HCT116 (cell line): Measurements from ENCODE around the gene RALGPS1. TPM values are rescaled to one million over a fixed set of nuclear protein-coding genes. Genes with fewer than 3 reads are reported as not detected.

Experiments used
- ATAC-seq: fragments of 200-7000 bp; cut with Tn5 transposase; 2 replicates; pipeline ENCODE4 v1.9.1; 2020; ENCODE audit warnings: mild to moderate bottlenecking, moderate library complexity
- BruUV-seq: library from RNA; stranded (reverse); fragments of 400-500 nt; replicated peaks from 2 replicates; lab custom pipeline; 2021; lab: Mats Ljungman, UMichigan
- CTCF ChIA-PET: fragments of 300-600 bp; sonication (Branson Sonifier 250); formaldehyde crosslinking; loops from one replicate; lab custom pipeline; 2021; ENCODE audit warnings: antibody characterized with exemption; lab: Charles Lee
- POLR2A ChIA-PET: fragments of 300-600, 350-600 bp; sonication (Branson Sonifier 250); formaldehyde crosslinking; loops from one replicate; lab custom pipeline; 2021; ENCODE audit warnings: antibody characterized with exemption; lab: Charles Lee
- RAD21 ChIA-PET, 2 experiments: fragments of 300-600 bp; sonication (Branson Sonifier 250); formaldehyde crosslinking; loops; one replicate each; lab custom pipeline; 2023; ENCODE audit warnings: low total read pairs in 2 of 2; ENCODE audit not compliant: uncharacterized antibody in 2 of 2, unreplicated experiment in 2 of 2, low non-redundant PET in 1 of 2; lab: Charles Lee
- DNase-seq: peaks from one replicate; pipeline ENCODE4 v3.0.0-alpha.2; 2010; ENCODE audit warnings: low read depth, low spot score
- H2AFZ ChIP-seq: fragments of 200-600 bp; shearing (Covaris generic), sonication (generic); 2 replicates; pipeline ENCODE4 v1.6.1; 2017; ENCODE audit warnings: low read depth, mixed run types, mixed read lengths, antibody characterized with exemption, low read length; ENCODE audit not compliant: poor library complexity, severe bottlenecking
- H3K27ac ChIP-seq: 2 replicates; pipeline ENCODE4 v1.5.1; 2012; ENCODE audit warnings: low read depth, low read length
- H3K27me3 ChIP-seq: fragments of 200-600 bp; sonication (generic); 2 replicates; pipeline ENCODE4 v1.6.1; 2016; ENCODE audit warnings: mixed run types, low read length, mixed read lengths; ENCODE audit not compliant: insufficient read depth
- H3K36me3 ChIP-seq, 2 experiments: fragments of 200-500 bp in 1 of 2; fragments of 200-600 bp in 1 of 2; sonication (Bioruptor generic) in 1 of 2; sonication (generic) in 1 of 2; 2 replicates each; pipeline versions ENCODE4 v1.5.1 to v1.6.1; 2014 to 2016; ENCODE audit warnings: low read length in 2 of 2, inconsistent platforms in 1 of 2, mixed read lengths in 1 of 2, mixed run types in 1 of 2; ENCODE audit not compliant: insufficient read depth in 2 of 2, control insufficient read depth in 1 of 2
- H3K4me1 ChIP-seq, 2 experiments: fragments of 200-600 bp in 1 of 2; sonication (generic) in 1 of 2; 2 replicates each; pipeline versions ENCODE4 v1.5.1 to v1.6.1; 2012 to 2017; ENCODE audit warnings: low read length in 2 of 2, inconsistent platforms in 1 of 2, mild to moderate bottlenecking in 1 of 2, mixed read lengths in 1 of 2, mixed run types in 1 of 2, moderate library complexity in 1 of 2; ENCODE audit not compliant: insufficient read depth in 2 of 2, control insufficient read depth in 1 of 2
- H3K4me2 ChIP-seq: fragments of 200-600 bp; sonication (generic); 2 replicates; pipeline ENCODE4 v1.6.1; 2017; ENCODE audit warnings: mixed run types, low read length, mixed read lengths
- H3K4me3 ChIP-seq, 2 experiments: fragments of 200-600 bp in 1 of 2; sonication (generic) in 1 of 2; replicated peaks in 1 of 2; 2 replicates each; pipeline ENCODE4 v1.5.1; 2011 to 2016; ENCODE audit warnings: low read length in 2 of 2, control low read depth in 1 of 2, low read depth in 1 of 2, mild to moderate bottlenecking in 1 of 2, mixed read lengths in 1 of 2, mixed run types in 1 of 2
- H3K79me2 ChIP-seq: fragments of 200-600 bp; sonication (generic); 2 replicates; pipeline ENCODE4 v1.6.1; 2017; ENCODE audit warnings: mild to moderate bottlenecking, mixed run types, low read length, moderate library complexity, mixed read lengths; ENCODE audit not compliant: insufficient read depth
- H3K9ac ChIP-seq: fragments of 200-600 bp; sonication (generic); 2 replicates; pipeline ENCODE4 v1.6.1; 2016; ENCODE audit warnings: low read length, mixed read lengths
- H3K9me2 ChIP-seq: fragments of 200-600 bp; sonication (generic), shearing (Covaris generic); 2 replicates; pipeline ENCODE4 v1.6.1; 2017; ENCODE audit warnings: mixed run types, mild to moderate bottlenecking, moderate library complexity; ENCODE audit not compliant: insufficient read depth
- H3K9me3 ChIP-seq, 2 experiments: fragments of 200-500 bp in 1 of 2; fragments of 200-600 bp in 1 of 2; sonication (Bioruptor generic) in 1 of 2; sonication (generic) in 1 of 2; 2 replicates each; pipeline ENCODE4 v1.6.1; 2014 to 2017; ENCODE audit warnings: low read length in 2 of 2, mixed read lengths in 2 of 2, inconsistent platforms in 1 of 2, low read depth in 1 of 2, mild to moderate bottlenecking in 1 of 2, mixed run types in 1 of 2, moderate library complexity in 1 of 2; ENCODE audit not compliant: control insufficient read depth in 1 of 2, insufficient read depth in 1 of 2
- H4K20me1 ChIP-seq: fragments of 200-600 bp; sonication (generic), shearing (Covaris generic); 2 replicates; pipeline ENCODE4 v1.6.1; 2017; ENCODE audit warnings: mixed run types, mild to moderate bottlenecking, moderate library complexity; ENCODE audit not compliant: insufficient read depth
- ATF3 ChIP-seq: IDR thresholded peaks from 2 replicates; pipeline ENCODE4 v1.6.1; 2012
- CBX3 ChIP-seq: IDR thresholded peaks from 2 replicates; pipeline ENCODE4 v1.6.1; 2012; ENCODE audit warnings: low read depth
- CEBPB ChIP-seq: IDR thresholded peaks from 2 replicates; pipeline ENCODE4 v1.6.1; 2012; ENCODE audit warnings: low read depth
- CTCF ChIP-seq, 3 experiments: fragments of 200-600 bp in 1 of 3; sonication (generic) in 1 of 3; IDR thresholded peaks in 2 of 3; conservative IDR thresholded peaks in 1 of 3; 2 replicates each; pipeline ENCODE4 v1.5.1; 2012 to 2017; ENCODE audit warnings: low read depth in 2 of 3, low read length in 2 of 3, antibody characterized with exemption in 1 of 3, borderline replicate concordance in 1 of 3, control low read depth in 1 of 3, mild to moderate bottlenecking in 1 of 3, mixed read lengths in 1 of 3, mixed run types in 1 of 3, moderate library complexity in 1 of 3; ENCODE audit not compliant: insufficient read depth in 1 of 3
- EZH2 ChIP-seq: fragments of 200-600 bp; sonication (generic); IDR thresholded peaks from 2 replicates; pipeline ENCODE4 v1.6.1; 2017; ENCODE audit warnings: antibody characterized with exemption, mixed run types
- FOSL1 ChIP-seq: IDR thresholded peaks from 2 replicates; pipeline ENCODE4 v1.6.1; 2012; ENCODE audit warnings: low read depth
- JUND ChIP-seq: IDR thresholded peaks from 2 replicates; pipeline ENCODE4 v1.6.1; 2012
- POLR2A ChIP-seq: IDR thresholded peaks from 2 replicates; pipeline ENCODE4 v1.7.0; 2011; ENCODE audit warnings: borderline replicate concordance; ENCODE audit not compliant: insufficient read depth, insufficient read length; ENCODE audit errors: extremely low read depth
- POLR2AphosphoS5 ChIP-seq: IDR thresholded peaks from 2 replicates; pipeline ENCODE4 v1.6.1; 2011; ENCODE audit warnings: mild to moderate bottlenecking, low read depth, low read length, moderate library complexity
- RAD21 ChIP-seq: IDR thresholded peaks from 2 replicates; pipeline ENCODE4 v1.6.1; 2012; ENCODE audit warnings: low read depth, mild to moderate bottlenecking
- REST ChIP-seq: IDR thresholded peaks from 2 replicates; pipeline ENCODE4 v1.6.1; 2012; ENCODE audit warnings: low read depth
- SIN3A ChIP-seq: IDR thresholded peaks from 2 replicates; pipeline ENCODE4 v1.6.1; 2012; ENCODE audit warnings: low read depth
- SP1 ChIP-seq: IDR thresholded peaks from 2 replicates; pipeline ENCODE4 v1.6.1; 2012; ENCODE audit warnings: low read depth
- TCF7L2 ChIP-seq: IDR thresholded peaks from 2 replicates; pipeline ENCODE4 v1.7.0; 2011; ENCODE audit warnings: borderline replicate concordance, inconsistent platforms; ENCODE audit not compliant: insufficient read depth, insufficient read length; ENCODE audit errors: extremely low read depth
- YY1 ChIP-seq: IDR thresholded peaks from 2 replicates; pipeline ENCODE4 v1.6.1; 2011; ENCODE audit warnings: low read length, low read depth, moderate library complexity, mild to moderate bottlenecking; ENCODE audit not compliant: insufficient replicate concordance; ENCODE audit errors: extremely low read depth
- ZBTB33 ChIP-seq: IDR thresholded peaks from 2 replicates; pipeline ENCODE4 v1.6.1; 2011; ENCODE audit warnings: mild to moderate bottlenecking, low read length, moderate library complexity; ENCODE audit not compliant: insufficient replicate concordance; ENCODE audit errors: extremely low read depth
- ZFX ChIP-seq: fragments of 450-650 bp; IDR thresholded peaks from 2 replicates; pipeline ENCODE4 v1.6.1; 2017
- ZNF274 ChIP-seq: fragments of 200-500 bp; sonication (Bioruptor generic); IDR thresholded peaks from 2 replicates; pipeline ENCODE4 v1.6.1; 2014; ENCODE audit warnings: mild to moderate bottlenecking, low read depth, low read length, inconsistent platforms
- intact Hi-C: fragments of 100-400 bp; cut with micrococcal nuclease; formaldehyde crosslinking; loops from 2 replicates; pipeline ENCODE4 v1.10.0; 2022
- total RNA-seq: library from RNA; stranded (reverse); gene quantifications from one replicate; pipeline ENCODE4 v1.2.1, GENCODE V29; 2021; ENCODE audit not compliant: unreplicated experiment

Gene RALGPS1
- total RNA-seq, 1 experiment from 2014 or later = 7.6 TPM

GRCh38 chr9:127172066-127172707, 257.6 kb downstream of the RALGPS1 start:
- Histone ChIP-seq H3K9me3 (no peaks in the 10 kb centered on the region), H2AFZ (no peak overlapping the region), H3K27me3 (no peaks in the 10 kb centered on the region), H3K27ac (no peak overlapping the region), H3K4me2 (no peak overlapping the region), H3K9me2 (no peaks in the 10 kb centered on the region), H3K9ac (no peak overlapping the region), H3K4me1 (peaks cover under 1 to 15% of the 10 kb centered on the region in 2 experiments), H3K4me3 (no peak overlapping the region), H3K36me3 (no peaks in the 10 kb centered on the region), H3K79me2 (no peaks in the 10 kb centered on the region), H4K20me1 (no peaks in the 10 kb centered on the region)
- no TSS peak for BruUV-seq
- no peak for ATAC-seq
- TF ChIP-seq FOSL1 (no peak), JUND (no peak), SP1 (no peak), ATF3 (no peak), CEBPB (no peak), CBX3 (no peak), ZNF274 (no peak), YY1 (no peak), CTCF (IDR thresholded peaks at IDR 0.05 in 2 of 3, conservative IDR thresholded peaks at IDR 0.05 in 1 of 3; ENCODE audit: borderline replicate concordance in 1 of 3, insufficient read depth in 1 of 3, low read depth in 2 of 3, low read length in 2 of 3) (no peak), REST (no peak), POLR2A (no peak), SIN3A (no peak), POLR2AphosphoS5 (no peak), EZH2 (no peak), ZFX (no peak), TCF7L2 (no peak), ZBTB33 (no peak), RAD21 (no peak)
- DNase-seq = no peak
- intact Hi-C loops = no loop called here
- ChIA-PET CTCF (no interaction called here), RAD21 (no interaction called here), POLR2A (no interaction called here)
